ENCODE data around the gene COL15A1.
A peak's percentile ranks its signal among the peaks of the same experiment; 100 is the strongest.

COL15A1 gene

DNA sequence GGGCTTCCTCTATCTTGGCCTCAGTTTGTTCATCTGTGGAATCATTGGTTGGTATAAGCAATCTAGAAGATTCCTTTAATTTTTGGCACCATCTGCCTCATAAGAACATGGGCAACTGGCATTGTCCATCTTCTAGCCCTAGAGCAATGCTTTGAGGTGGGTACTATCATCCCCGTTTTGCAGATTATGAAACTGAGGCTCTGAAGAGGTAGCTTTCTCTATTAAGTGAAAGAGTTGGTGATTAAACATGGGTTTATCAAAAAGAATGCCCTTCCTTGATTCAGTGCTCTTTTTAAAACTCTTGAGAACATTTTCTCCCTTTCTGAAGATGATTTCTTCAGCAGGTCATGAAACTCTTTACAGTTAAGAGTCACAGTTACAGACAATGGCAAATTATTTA lies 118.8 kb downstream of the COL15A1 start:
- no peak for DNase-seq

DNA sequence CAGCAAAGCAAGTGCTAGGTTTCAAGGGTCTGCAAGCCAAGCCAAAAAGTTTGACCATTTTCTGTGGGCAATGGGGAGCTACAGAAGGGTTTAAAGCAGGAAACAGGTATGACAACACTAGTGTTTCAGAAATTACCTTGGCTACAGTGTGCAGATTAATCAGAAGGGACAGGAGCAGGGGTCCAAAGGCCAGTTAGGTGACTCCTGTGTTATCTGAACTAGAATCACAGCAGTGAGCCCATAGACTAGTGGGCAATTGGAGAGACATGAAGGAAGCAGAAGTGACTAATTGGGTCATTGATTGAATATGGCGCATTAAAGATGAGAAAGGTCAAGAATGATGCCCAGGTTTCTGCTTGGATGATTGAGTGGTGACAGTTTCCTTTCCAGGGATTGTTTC lies 119.8 kb downstream of the COL15A1 start:
- no peak for DNase-seq

DNA sequence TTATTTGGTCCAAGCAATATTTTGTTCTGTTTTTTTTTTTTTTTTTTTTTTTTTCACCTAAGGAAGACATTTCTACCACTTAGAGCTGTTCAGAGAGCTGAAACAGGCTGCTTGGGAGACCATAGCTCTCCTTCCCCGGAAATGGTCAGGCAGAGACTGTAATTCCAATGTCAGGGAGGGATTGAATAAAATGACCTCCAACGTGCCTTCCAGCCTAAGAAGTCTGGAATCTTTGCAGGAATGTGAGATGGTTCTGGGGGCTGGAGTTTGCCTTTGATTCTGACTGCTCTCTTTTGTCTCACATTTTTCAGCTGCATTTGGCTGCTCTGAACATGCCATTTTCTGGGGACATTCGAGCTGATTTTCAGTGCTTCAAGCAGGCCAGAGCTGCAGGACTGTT lies 122.9 kb downstream of the COL15A1 start:
- DNase-seq: no peak

DNA sequence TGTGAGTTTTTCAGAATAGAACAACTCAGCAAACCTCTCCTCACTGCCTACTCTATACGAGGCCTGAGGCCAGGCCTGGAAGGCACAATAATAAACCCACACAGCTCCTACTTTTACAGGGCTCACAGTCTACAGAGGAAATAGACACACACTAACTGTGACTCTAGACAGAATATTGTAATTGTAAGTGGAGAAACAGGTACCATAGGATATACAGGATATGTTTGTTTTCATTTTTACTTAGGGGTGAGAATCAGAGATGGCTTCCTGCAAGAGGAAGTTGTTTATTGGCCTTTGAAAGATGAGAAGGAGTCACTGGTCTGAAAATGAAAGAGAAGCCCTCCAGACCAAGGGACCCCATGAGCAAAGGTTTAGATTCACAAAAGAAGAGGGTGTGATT lies 125.4 kb downstream of the COL15A1 start:
- DNase-seq: no peak

DNA sequence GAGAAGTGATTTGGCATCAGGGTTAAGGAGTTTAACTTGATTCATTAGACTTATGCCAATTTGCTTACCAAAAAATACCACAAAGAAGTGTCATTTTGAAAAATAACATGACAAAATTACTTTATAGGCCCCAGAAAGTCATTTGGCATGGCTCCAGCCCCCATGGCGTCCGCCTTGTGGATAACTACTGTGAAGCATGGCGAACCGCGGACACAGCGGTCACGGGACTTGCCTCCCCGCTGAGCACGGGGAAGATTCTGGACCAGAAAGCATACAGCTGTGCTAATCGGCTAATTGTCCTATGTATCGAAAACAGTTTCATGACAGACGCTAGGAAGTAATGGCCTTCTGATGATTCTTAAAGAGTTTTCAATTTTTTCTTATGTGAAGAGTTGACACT lies 125.8 kb downstream of the COL15A1 start:
- no peak for DNase-seq

DNA sequence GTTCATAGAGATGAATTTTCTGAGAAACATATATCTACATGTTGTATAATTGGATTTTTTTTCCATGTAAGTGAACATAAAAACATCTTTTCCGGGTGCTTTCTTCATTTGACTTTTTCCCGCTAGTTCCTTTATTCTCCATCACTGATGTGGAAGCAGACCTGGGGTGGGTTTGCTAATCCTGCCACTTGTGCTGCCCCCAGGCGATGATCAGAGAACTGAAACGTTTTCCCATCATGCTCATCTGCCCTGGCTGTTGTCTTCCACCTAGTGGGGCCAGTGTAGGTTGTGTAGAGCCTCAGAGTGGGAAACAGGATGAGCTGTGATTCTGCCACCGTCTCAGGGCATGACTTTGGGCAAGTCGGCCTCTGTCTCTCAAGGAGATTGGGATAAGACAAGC lies 127.0 kb downstream of the COL15A1 start:
- no peak for DNase-seq

DNA sequence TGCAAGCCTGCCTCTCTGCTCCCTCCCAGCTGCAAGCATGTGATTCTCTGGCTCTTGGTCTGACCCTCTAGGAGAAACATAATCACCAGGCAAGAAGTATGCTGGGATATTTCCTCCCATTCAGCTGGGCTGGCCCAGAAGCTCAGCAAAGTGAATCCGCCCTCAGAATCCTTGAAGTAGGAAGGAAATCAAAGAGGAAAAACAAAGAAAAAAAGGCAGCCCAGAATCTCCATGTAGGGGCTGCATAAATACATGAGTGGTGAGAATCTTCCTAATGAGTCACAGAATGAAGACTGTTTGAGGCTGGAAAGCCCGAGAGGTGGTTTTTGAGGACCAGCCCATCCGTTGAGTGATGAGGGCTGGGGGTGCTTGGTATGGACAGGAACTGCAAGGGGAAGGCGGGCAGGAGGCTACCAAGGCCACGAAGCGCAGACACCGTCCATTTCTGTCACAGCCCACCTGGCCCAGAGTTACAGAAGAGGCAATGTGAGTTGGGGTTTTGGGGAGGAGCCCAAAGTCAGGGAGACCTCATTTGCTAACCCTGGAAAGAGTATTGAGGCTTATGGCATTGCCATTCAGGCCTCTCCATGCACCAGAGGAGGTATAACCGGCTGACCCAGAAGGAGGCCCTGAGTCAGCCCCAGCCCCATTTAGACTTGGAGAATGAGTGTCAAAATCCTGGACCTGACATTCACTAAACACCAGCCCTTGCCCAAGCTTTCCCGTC lies 127.8 kb downstream of the COL15A1 start:
- DNase-seq: no peak

DNA sequence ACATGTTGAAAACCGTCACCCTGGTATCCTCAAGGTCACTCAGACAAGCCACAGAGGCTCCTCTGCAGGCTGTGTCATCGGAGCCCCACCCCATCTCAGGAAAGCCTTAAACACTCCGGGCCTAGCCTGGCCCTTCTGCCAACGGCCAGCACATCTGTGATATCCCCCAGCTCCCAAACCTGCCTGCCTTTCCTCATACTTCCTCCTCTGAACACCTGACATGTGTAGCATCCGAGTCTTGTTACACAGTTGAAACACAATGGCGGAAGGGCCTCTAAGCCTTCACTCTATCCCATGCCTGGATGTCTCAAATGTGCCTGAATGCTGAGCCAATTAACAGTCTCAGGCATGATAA lies 128.3 kb downstream of the COL15A1 start:
- DNase-seq: no peak

DNA sequence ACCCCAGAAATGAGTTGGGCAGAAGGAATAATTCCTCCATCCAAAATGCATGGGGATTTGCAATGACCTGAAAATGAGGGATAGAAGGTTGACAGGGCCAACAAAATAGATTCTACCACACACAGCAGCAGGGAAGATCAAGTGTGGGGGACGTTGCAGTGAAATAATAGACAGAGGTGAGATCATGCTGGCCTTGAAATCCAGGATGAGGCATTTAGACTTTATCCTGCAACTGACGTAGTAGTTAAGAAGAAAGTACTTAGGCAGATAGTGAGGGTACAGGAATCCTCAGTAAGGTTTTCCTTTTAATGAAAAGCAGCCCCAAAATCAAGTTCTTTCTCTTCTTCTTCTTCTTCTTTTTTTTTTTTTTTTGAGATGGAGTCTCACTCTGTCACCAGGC lies 129.6 kb downstream of the COL15A1 start:
- no peak for DNase-seq

DNA sequence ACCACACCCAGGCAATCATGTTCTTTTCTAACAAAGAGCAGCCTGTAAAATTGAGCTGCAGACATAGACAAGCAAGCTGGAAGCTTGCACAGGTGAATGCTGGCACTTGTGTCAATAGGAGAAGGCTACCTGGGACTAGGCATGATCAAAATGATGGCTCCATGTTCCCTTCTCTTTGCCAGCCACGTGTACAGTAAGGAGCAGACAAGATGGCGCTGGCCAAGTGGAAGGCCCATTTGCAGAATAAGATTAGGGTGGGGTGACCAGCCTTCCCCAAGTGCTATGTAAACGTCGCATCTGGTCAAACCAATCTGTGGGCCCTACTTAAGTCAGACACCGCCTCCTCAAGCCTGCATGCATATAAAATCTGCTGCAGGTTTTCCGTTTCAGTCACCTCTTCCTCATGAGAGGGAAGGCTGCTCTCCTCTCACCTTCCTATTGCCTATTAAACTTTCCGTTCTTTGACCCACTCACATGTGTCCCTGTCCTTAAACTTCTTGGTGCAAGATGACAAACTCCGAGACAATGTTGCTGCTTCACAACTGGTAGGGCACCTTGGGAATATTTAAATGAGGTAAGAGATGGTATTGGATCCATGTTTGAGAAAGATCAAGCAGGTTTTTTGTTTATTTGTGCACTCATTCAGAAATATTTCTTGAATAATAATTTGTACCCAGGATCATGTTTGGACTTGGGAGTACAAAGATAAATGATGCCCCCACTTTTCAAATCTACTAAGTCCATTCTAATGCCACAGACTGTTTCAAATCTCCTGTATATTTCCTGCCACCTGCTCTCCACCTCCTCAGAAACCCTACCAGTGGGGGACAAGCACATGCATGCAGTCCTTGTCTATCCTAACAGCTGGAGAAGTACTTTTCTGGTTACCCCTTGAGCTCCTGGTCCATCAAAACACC lies 130.5 kb downstream of the COL15A1 start:
- DNase-seq: peak in 1 of 2 experiments; percentile 6

DNA sequence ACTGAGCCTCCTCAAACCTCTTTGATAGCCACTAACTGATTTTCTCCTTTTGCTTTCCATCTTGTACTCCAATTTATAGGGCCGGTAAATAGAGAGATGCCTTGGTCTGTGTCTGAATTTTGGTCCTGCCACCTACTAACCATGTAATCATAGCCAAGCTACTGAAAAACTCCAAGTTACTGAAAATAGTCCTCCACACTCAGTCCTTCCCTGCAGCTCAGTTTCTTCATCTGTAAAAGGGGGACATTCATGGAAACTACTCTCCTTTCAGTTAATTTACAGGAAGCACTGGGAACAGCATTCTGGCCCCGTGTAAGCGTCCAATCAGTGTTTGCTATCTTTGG lies 131.2 kb downstream of the COL15A1 start:
- DNase-seq: no peak

DNA sequence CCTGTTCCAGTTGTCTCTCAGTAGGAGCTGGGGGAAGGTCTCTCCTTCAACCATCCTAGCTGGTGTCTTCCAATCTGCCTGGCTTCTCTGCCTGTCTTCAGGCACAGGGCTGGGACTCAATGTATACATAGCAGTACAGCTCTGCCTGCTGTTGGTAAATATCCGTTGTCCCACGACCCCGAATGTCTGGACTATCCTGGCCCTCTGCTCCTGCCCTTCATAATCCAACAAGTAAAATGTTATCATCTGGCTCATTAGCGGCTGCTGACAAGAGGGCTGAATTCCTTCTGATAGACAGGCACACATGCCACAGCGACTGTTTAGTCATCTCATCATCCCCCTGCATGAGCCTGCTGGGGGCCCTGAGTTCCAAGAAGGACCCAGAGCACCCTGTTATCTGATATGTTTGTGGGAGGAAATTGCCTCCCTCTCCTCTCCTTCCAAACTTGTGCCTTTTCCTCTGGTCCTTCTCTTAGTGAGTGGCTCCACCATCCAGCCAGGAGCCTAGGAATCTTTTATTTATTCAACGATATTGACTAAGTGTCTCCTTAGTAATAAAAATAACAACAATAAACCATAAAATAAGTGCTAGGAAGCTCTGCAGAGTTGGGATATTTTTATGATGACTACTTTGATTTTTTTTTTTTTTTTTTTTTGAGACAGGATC lies 131.7 kb downstream of the COL15A1 start:
- no peak for DNase-seq

DNA sequence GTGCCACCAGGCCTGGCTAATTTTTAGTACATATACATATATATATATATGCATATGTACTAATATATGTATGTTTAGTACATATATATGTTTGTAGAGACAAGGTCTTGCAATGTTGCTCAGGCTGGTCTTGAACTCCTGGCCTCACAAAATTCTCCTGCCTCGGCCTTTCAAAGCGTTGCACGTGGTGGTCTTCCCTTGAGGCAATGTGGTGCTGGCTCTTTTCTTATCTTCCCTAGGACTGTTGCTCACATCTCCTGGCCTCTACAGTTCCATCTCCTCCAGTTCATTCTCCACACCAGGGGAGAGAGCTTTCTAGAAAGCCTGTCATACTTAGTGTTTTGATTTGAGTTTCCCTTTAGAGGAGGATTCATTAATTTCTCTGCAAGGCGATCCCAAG lies 132.3 kb downstream of the COL15A1 start:
- DNase-seq: no peak

DNA sequence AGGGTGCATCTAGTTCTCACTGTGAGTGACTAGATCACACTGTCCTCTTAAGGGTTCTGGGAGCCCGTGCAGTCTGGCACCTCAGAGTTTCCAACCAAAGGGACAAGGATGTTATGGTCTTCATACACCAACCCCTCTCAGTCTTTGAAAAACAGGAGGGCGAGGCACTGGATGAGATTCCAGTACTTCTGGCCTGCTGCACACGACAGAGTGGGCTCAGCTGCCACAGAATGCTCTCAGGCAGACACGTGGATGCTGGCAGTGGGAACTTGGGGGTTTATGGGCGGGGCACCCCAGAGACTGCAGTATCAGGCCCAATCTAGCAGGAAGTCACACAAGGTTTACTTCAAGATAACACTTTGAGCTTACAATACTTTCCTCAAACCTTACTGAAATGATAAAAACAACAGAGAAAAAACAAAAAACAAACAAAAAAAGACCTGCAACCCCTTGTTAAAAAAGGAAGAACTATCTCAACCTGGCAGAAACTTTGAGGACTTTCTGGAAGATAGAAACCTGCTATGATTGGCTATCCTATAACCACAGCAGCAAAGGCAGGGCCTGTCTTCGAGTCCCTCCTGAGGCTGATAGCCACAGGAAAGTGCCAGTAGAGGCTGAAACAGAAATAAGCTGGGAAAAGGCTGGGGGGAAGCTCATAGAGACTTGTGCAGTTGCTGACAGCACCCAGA lies 132.9 kb downstream of the COL15A1 start:
- peak; percentile 37 to 48 for DNase-seq

DNA sequence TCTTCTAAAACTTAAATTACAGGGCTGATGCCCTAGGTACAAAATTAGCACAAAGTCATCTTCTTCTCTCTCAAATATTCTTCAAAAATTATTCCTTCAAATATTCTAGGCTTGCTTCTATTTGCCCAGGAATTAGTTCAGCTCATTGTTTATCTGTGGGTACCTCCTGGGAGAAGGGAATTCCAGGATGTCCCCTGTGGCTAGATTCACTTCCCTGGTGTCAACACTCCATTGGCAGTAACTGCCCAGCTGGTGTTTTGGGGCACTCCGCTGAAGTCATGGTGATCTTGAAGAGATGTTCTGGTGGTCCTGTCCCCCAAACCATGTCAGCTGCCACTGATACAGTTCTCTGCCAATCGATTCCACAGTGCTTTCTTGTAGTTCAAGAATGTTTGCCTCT lies 135.0 kb downstream of the COL15A1 start:
- no peak for DNase-seq

DNA sequence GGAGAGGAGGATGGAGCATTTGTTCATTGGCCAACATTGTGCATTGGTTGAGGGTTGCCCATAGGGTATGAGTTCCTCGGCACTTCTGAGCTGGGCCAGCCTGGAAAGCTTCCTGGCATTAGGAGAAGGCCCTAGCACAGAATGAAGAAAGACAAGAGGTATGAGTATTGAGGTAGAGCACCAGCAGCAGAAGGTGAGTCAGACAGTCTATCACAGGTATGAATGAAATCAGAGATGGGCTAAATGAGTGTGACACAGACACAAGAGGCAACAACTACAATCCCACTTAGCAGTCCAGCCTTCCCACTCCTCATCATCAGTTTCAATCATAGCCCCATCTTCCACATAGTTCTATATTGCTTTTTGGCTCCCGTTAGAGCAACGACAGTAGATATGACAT lies 135.8 kb downstream of the COL15A1 start:
- no peak for DNase-seq

DNA sequence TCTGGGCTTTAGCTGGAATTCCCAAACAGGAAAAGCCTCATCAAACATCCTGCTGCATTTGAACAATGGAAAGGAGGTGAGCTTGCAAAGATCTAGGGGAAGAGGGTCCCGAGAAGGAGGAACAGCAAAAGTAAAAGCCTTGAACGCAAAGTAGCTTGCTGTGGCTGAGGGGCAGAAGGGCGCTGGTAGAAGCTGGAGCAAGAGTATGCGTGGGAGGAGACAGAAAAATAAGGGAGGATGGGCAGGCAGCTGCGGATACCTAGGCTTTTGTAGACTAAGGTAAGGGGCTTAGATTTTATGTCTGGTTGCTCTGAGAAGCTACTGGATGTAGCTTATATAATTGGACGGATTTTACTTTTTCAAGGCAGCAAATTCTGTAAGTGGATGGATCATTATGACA lies 139.3 kb downstream of the COL15A1 start:
- no peak for DNase-seq

DNA sequence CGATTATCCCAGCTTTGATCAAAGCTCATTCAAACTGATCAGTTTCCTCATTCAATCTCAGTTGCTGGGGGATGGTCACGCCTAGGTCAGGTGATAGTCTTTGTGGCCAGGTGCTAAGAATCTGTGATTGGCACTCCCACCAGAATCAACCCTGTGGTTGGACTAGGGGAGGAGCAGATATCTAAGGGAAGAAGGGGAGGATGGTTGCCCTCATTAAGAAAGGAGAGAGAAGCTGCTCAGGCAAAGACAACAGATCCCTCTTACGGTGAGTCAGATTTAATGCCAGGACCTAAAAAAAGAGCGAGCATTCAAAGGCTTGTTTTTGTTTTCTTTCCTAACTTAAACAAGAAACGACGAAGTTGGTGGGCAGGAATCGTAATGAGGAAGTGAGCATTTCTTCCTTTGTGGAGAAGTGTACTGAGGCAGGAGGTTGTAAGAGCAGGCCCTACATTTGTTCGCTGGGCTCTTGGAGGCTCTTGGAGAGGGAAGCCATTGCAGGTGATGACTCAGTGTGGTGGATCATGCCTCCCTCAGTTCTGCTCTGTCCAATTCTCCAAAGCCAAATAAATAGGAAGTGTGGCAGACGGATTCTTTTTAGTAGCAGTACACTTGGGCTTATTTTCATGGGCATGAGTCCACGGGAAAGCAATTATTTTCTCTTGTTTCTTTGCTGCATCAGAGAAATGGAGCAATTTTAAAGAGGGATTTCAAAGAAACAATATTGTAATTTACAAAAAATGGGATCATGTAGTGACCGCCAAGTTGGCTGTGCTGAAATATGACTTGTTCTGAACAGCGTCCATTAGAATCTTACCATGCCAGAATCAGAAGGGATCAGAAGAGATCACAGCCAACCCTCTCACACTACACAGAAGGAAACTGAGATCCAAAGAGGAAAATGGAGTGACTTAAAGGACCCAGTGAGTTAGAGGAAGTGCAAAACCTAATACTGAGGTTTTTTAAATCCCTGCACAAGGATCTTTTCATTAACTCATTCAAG lies 142.5 kb downstream of the COL15A1 start:
- DNase-seq: no peak

DNA sequence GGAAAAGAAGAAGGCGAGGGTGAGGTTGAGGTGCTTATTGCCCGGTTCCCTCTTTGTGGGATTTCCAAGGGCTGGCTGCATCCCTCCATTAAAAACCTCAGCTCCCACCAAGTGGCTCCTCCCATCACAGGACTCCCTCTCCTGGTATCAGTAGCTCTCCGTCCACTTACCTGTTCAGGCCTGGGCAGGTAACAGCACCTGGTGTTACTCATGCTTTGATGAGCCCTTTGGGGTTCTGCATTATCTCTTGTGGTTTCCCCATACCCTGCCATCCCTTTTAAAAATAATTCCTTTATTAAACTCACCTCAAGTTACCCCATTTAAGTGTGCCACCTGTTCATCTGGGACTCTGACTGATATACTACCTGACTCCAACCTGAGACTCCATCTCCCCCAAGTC lies 143.8 kb downstream of the COL15A1 start:
- no peak for DNase-seq

DNA sequence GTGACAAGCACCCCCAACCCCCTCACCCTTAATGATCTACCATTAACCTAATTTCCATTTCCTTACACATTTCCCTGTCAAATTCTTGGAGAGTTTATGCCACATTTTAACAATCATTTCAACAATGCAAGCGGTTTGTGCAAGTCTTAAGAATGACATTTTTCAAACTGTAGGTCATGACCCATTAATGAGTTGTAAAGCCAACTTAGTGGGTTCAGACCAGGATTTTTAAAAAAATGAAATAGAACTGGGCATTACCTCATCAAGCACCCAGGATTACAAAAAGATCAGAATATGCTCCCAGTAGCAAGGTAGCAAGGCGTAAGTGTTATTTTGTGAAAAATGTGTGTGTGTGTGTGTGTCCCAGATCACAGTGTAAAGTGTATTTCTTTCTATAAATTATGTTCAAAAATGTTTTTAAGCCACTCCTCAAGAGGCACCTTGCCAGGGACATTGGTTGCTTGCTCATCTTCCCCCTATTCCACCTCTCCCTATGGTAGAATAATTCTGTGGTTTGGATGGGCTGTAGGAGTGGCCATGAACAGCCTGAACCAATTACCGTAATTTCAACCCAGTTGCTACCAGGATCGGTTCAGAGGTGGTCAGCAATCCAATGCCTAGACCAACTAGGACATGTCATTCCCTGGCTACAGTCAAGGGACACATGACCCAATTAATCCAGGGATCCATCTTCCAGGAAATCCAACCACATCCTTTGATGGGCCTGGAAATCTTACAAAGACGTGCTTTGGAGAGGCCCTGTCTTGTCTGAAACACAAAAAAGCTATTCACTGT lies 146.8 kb downstream of the COL15A1 start:
- no peak for DNase-seq
